Neutrophil (primary cell): ENCODE data around the gene AMBRA1.

Experiments
- H3K27ac ChIP-seq: fragments of 200-600 bp; sonication (generic); 2 replicates; pipeline ENCODE4 v1.5.1; 2016; ENCODE audit warnings: mild to moderate bottlenecking, moderate library complexity
- H3K27me3 ChIP-seq: fragments of 200-600 bp; sonication (generic); 2 replicates; pipeline ENCODE4 v1.6.0; 2016; ENCODE audit warnings: mild to moderate bottlenecking
- H3K36me3 ChIP-seq: fragments of 200-600 bp; sonication (generic); 2 replicates; pipeline ENCODE4 v1.5.1; 2017
- H3K4me1 ChIP-seq, 2 experiments: fragments of 200-600 bp in 1 of 2; sonication (generic) in 1 of 2; 1 replicate in 1 of 2; 2 replicates in 1 of 2; pipeline versions ENCODE4 v1.5.1 to v1.6.1; 2013 to 2016; ENCODE audit warnings: low read depth in 1 of 2, low read length in 1 of 2, mild to moderate bottlenecking in 1 of 2, moderate library complexity in 1 of 2; ENCODE audit not compliant: control insufficient read depth in 1 of 2, insufficient read depth in 1 of 2
- H3K4me3 ChIP-seq, 2 experiments: fragments of 200-600 bp in 1 of 2; sonication (generic) in 1 of 2; 1 replicate in 1 of 2; 2 replicates in 1 of 2; pipeline ENCODE4 v1.5.1; 2013 to 2016; ENCODE audit warnings: low read depth in 1 of 2, low read length in 1 of 2, mild to moderate bottlenecking in 1 of 2, moderate library complexity in 1 of 2
- H3K9me3 ChIP-seq: fragments of 200-600 bp; sonication (generic); 2 replicates; pipeline ENCODE4 v1.5.1; 2016
- CTCF ChIP-seq: fragments of 200-600 bp; sonication (generic); IDR thresholded peaks from 2 replicates; pipeline ENCODE4 v1.5.1; 2016; ENCODE audit warnings: antibody characterized with exemption

AMBRA1 gene

GRCh38 chr11:46639197-46639839, 45.5 kb upstream of the AMBRA1 start:
- peaks cover 33% of the 10 kb centered on the region for H3K36me3 ChIP-seq
- no peak for TF ChIP-seq CTCF

GRCh38 chr11:46637546-46637945, 43.7 kb upstream of the AMBRA1 start:
- H3K36me3 ChIP-seq = peaks cover 29% of the 10 kb centered on the region
- H3K4me1 ChIP-seq = peaks cover 0 to 6% of the 10 kb centered on the region in 2 experiments
- no peak overlapping the region for H3K4me3 ChIP-seq
- H3K27me3 ChIP-seq = no peaks in the 10 kb centered on the region
- no peaks in the 10 kb centered on the region for H3K9me3 ChIP-seq
- H3K27ac ChIP-seq = no peak overlapping the region
- TF ChIP-seq CTCF = no peak

More at GRCh38 chr11:46639197-46639839, 45.5 kb upstream of the AMBRA1 start:
- peaks cover 0 to 8% of the 10 kb centered on the region in 2 experiments for H3K4me1 ChIP-seq
- H3K9me3 ChIP-seq = no peaks in the 10 kb centered on the region
- H3K27ac ChIP-seq = no peak overlapping the region
- no peak overlapping the region for H3K4me3 ChIP-seq
- H3K27me3 ChIP-seq = no peaks in the 10 kb centered on the region

GRCh38 chr11:46635557-46636139, 41.8 kb upstream of the AMBRA1 start:
- no peaks in the 10 kb centered on the region for H3K27me3 ChIP-seq
- H3K4me1 ChIP-seq = peaks cover 0 to 4% of the 10 kb centered on the region in 2 experiments
- H3K4me3 ChIP-seq = no peak overlapping the region
- H3K36me3 ChIP-seq = peaks cover 41% of the 10 kb centered on the region
- no peaks in the 10 kb centered on the region for H3K9me3 ChIP-seq
- H3K27ac ChIP-seq = peak overlapping the region; percentile 39
- no peak for TF ChIP-seq CTCF

GRCh38 chr11:46633291-46634217, 39.7 kb upstream of the AMBRA1 start:
- Histone ChIP-seq H3K27me3 (no peaks in the 10 kb centered on the region), H3K36me3 (peaks cover 57% of the 10 kb centered on the region), H3K4me1 (no peaks in the 10 kb centered on the region), H3K9me3 (no peaks in the 10 kb centered on the region), H3K4me3 (no peak overlapping the region), H3K27ac (no peak overlapping the region)
- no peak for TF ChIP-seq CTCF

- TF ChIP-seq CTCF = no peak
- peaks cover 49% of the 10 kb centered on the region for H3K36me3 ChIP-seq
- no peaks in the 10 kb centered on the region for H3K9me3 ChIP-seq
- H3K4me1 ChIP-seq = no peaks in the 10 kb centered on the region
- no peaks in the 10 kb centered on the region for H3K27me3 ChIP-seq
- H3K27ac ChIP-seq = no peak overlapping the region
- H3K4me3 ChIP-seq = no peak overlapping the region
Observed at GRCh38 chr11:46632502-46632901, 38.7 kb upstream of the AMBRA1 start.
